ENCODE results near the gene ENHO.

DNA sequence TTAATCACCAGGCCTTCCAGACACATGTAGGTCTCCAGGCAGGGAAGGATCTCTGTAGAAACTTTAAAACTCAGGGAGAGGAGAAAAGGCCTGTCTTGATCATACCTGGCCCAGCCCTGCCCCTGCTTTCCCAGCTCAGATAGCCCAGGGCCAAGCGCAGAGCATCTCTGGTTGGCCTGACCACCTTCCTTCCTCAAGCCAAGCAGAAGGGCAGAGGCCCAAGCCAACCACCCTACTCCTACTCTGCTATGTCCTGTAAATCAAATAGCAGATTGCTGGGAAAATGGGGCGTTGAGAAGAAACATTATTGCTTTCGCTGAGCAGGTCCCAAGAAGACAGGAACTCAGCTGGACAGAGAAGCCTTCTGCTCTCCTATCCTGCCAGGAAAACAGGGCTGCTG is 14.3 kb downstream of the ENHO start:
- TF ChIP-seq EZH2 (IDR thresholded peaks at IDR 0.05; ENCODE audit: borderline replicate concordance, control insufficient read depth, low read depth, low read length) (no peak), CEBPB (IDR thresholded peaks at IDR 0.05; ENCODE audit: borderline replicate concordance in 1 of 2, low read depth in 2 of 2, low read length in 2 of 2) (no peak)
- TF ChIP-seq, protein P1, sequence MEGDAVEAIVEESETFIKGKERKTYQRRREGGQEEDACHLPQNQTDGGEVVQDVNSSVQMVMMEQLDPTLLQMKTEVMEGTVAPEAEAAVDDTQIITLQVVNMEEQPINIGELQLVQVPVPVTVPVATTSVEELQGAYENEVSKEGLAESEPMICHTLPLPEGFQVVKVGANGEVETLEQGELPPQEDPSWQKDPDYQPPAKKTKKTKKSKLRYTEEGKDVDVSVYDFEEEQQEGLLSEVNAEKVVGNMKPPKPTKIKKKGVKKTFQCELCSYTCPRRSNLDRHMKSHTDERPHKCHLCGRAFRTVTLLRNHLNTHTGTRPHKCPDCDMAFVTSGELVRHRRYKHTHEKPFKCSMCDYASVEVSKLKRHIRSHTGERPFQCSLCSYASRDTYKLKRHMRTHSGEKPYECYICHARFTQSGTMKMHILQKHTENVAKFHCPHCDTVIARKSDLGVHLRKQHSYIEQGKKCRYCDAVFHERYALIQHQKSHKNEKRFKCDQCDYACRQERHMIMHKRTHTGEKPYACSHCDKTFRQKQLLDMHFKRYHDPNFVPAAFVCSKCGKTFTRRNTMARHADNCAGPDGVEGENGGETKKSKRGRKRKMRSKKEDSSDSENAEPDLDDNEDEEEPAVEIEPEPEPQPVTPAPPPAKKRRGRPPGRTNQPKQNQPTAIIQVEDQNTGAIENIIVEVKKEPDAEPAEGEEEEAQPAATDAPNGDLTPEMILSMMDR (IDR thresholded peaks at IDR 0.05 in 2 of 3, conservative IDR thresholded peaks at IDR 0.05 in 1 of 3; ENCODE audit: control insufficient read depth in 2 of 3, extremely low read depth in 1 of 3, insufficient read depth in 1 of 3, low read depth in 3 of 3, low read length in 3 of 3) = no peak

Measured in GM12878 (cell line).